MG63 (cell line): ENCODE results near the gene CARMIL1. TPM values are rescaled to one million over a fixed set of nuclear protein-coding genes. Genes with fewer than 3 reads are reported as not detected.
"Not testable (repeated sequence)": the region's sequence is repeated elsewhere in the genome, so short reads cannot be mapped to it uniquely, and the experiment has no call there.

Experiments
- DNase-seq: peaks from one replicate; pipeline ENCODE4 v3.0.0-alpha.2; 2020
- H3K27me3 ChIP-seq: fragments of 250-450 bp; sonication (Bioruptor Pico); 2 replicates; pipeline ENCODE4 v1.5.1; 2020; ENCODE audit warnings: mild to moderate bottlenecking, moderate library complexity
- H3K36me3 ChIP-seq: fragments of 250-450 bp; sonication (Bioruptor Pico); 2 replicates; pipeline ENCODE4 v1.5.1; 2020; ENCODE audit warnings: mild to moderate bottlenecking, moderate library complexity
- H3K4me3 ChIP-seq: fragments of 250-450 bp; sonication (Bioruptor Pico); 2 replicates; pipeline ENCODE4 v1.5.1; 2020; ENCODE audit warnings: mild to moderate bottlenecking, moderate library complexity
- H3K9me3 ChIP-seq: fragments of 250-450 bp; sonication (Bioruptor Pico); 2 replicates; pipeline ENCODE4 v1.5.1; 2020; ENCODE audit warnings: mild to moderate bottlenecking, moderate library complexity
- total RNA-seq: library from RNA; depleted of rRNA; stranded (reverse); fragments of >200 nt; shearing (Covaris generic); gene quantifications from 2 replicates; pipeline ENCODE4 v1.2.3, GENCODE V29; 2014; ENCODE audit warnings: low replicate concordance

The CARMIL1 gene
- total RNA-seq, 1 experiment from 2014 or later = 3.4 TPM

- Histone ChIP-seq H3K9me3 (no peaks in the 10 kb centered on the region), H3K36me3 (no peaks in the 10 kb centered on the region), H3K27me3 (no peaks in the 10 kb centered on the region), H3K4me3 (no peak overlapping the region)
- no peak for DNase-seq
Measured at GRCh38 chr6:25296217-25296905, 17.2 kb downstream of the CARMIL1 start.

- no peak overlapping the region for H3K4me3 ChIP-seq
- H3K36me3 ChIP-seq = no peaks in the 10 kb centered on the region
- no peaks in the 10 kb centered on the region for H3K27me3 ChIP-seq
- H3K9me3 ChIP-seq = no peaks in the 10 kb centered on the region
- DNase-seq = no peak
Measured at GRCh38 chr6:25297039-25297441, 17.9 kb downstream of the CARMIL1 start.

GRCh38 chr6:25297823-25298522 lies 18.8 kb downstream of the CARMIL1 start:
- DNase-seq = no peak
- no peaks in the 10 kb centered on the region for H3K27me3 ChIP-seq
- H3K36me3 ChIP-seq = no peaks in the 10 kb centered on the region
- H3K4me3 ChIP-seq = no peak overlapping the region
- no peaks in the 10 kb centered on the region for H3K9me3 ChIP-seq

GRCh38 chr6:25298523-25298865 lies 19.3 kb downstream of the CARMIL1 start:
- H3K27me3 ChIP-seq, H3K9me3 ChIP-seq, H3K36me3 ChIP-seq, DNase-seq, H3K4me3 ChIP-seq: not testable (repeated sequence)

- Histone ChIP-seq H3K27me3 (no peaks in the 10 kb centered on the region), H3K4me3 (no peak overlapping the region), H3K9me3 (no peaks in the 10 kb centered on the region), H3K36me3 (no peaks in the 10 kb centered on the region)
- no peak for DNase-seq
Measured at GRCh38 chr6:25301362-25301761, 22.2 kb downstream of the CARMIL1 start.

GRCh38 chr6:25302151-25302550 lies 23.0 kb downstream of the CARMIL1 start:
- H3K27me3 ChIP-seq = no peaks in the 10 kb centered on the region
- H3K9me3 ChIP-seq = no peaks in the 10 kb centered on the region
- no peak for DNase-seq
- no peak overlapping the region for H3K4me3 ChIP-seq
- H3K36me3 ChIP-seq = no peaks in the 10 kb centered on the region

- Histone ChIP-seq H3K9me3 (no peaks in the 10 kb centered on the region), H3K27me3 (no peaks in the 10 kb centered on the region), H3K36me3 (no peaks in the 10 kb centered on the region), H3K4me3 (no peak overlapping the region)
- DNase-seq = no peak
Measured at GRCh38 chr6:25302677-25303128, 23.5 kb downstream of the CARMIL1 start.

GRCh38 chr6:25303254-25303653 lies 24.1 kb downstream of the CARMIL1 start:
- H3K27me3 ChIP-seq = no peaks in the 10 kb centered on the region
- no peak for DNase-seq
- H3K4me3 ChIP-seq = no peak overlapping the region
- no peaks in the 10 kb centered on the region for H3K9me3 ChIP-seq
- H3K36me3 ChIP-seq = no peaks in the 10 kb centered on the region

GRCh38 chr6:25306379-25306778 lies 27.2 kb downstream of the CARMIL1 start:
- Histone ChIP-seq H3K27me3 (no peaks in the 10 kb centered on the region), H3K4me3 (no peak overlapping the region), H3K9me3 (no peaks in the 10 kb centered on the region), H3K36me3 (no peaks in the 10 kb centered on the region)
- DNase-seq = no peak

- H3K9me3 ChIP-seq = no peaks in the 10 kb centered on the region
- no peaks in the 10 kb centered on the region for H3K36me3 ChIP-seq
- H3K4me3 ChIP-seq = no peak overlapping the region
- no peak for DNase-seq
- no peaks in the 10 kb centered on the region for H3K27me3 ChIP-seq
Measured at GRCh38 chr6:25307805-25308494, 28.8 kb downstream of the CARMIL1 start.

- Histone ChIP-seq H3K27me3 (no peaks in the 10 kb centered on the region), H3K9me3 (no peaks in the 10 kb centered on the region), H3K36me3 (no peaks in the 10 kb centered on the region), H3K4me3 (no peak overlapping the region)
- DNase-seq = no peak
Measured at GRCh38 chr6:25309886-25310285, 30.7 kb downstream of the CARMIL1 start.

- H3K36me3 ChIP-seq = no peaks in the 10 kb centered on the region
- peak; percentile 21 for DNase-seq
- no peaks in the 10 kb centered on the region for H3K27me3 ChIP-seq
- no peak overlapping the region for H3K4me3 ChIP-seq
- H3K9me3 ChIP-seq = no peaks in the 10 kb centered on the region
Measured at GRCh38 chr6:25311331-25311840, 32.2 kb downstream of the CARMIL1 start.

GRCh38 chr6:25312034-25312620 lies 33.0 kb downstream of the CARMIL1 start:
- DNase-seq = no peak
- Histone ChIP-seq H3K4me3 (0 out of 2 replicates have a peak overlapping the region, but pooled peaks have one; percentile 12), H3K9me3 (no peaks in the 10 kb centered on the region), H3K36me3 (no peaks in the 10 kb centered on the region), H3K27me3 (no peaks in the 10 kb centered on the region)

- H3K9me3 ChIP-seq = no peaks in the 10 kb centered on the region
- H3K36me3 ChIP-seq = no peaks in the 10 kb centered on the region
- H3K4me3 ChIP-seq = 0 out of 2 replicates have a peak overlapping the region, but pooled peaks have one; percentile 12
- H3K27me3 ChIP-seq = no peaks in the 10 kb centered on the region
- no peak for DNase-seq
Measured at GRCh38 chr6:25312703-25313102, 33.5 kb downstream of the CARMIL1 start.

GRCh38 chr6:25314509-25315175 lies 35.5 kb downstream of the CARMIL1 start:
- no peaks in the 10 kb centered on the region for H3K27me3 ChIP-seq
- DNase-seq = no peak
- H3K36me3 ChIP-seq = no peaks in the 10 kb centered on the region
- H3K4me3 ChIP-seq = no peak overlapping the region
- no peaks in the 10 kb centered on the region for H3K9me3 ChIP-seq
